ENCODE results near the gene NCAPG2.

The NCAPG2 gene

GRCh38 chr7:158732494-158733219, 28.1 kb upstream of the NCAPG2 start:
- DNase-seq, result no peak

GRCh38 chr7:158731761-158732160, 27.2 kb upstream of the NCAPG2 start:
- DNase-seq, result no peak

GRCh38 chr7:158730383-158731346, 26.1 kb upstream of the NCAPG2 start:
- no peak for DNase-seq

- DNase-seq, result no peak
Measured at GRCh38 chr7:158729646-158730382, 25.2 kb upstream of the NCAPG2 start.

- no peak for DNase-seq
Measured at GRCh38 chr7:158728911-158729645, 24.5 kb upstream of the NCAPG2 start.

GRCh38 chr7:158727690-158728089, 23.1 kb upstream of the NCAPG2 start:
- DNase-seq, result no peak

- DNase-seq, result no peak
Measured at GRCh38 chr7:158726277-158726807, 21.7 kb upstream of the NCAPG2 start.

GRCh38 chr7:158725506-158725800, 20.8 kb upstream of the NCAPG2 start:
- no peak for DNase-seq

GRCh38 chr7:158724658-158725505, 20.3 kb upstream of the NCAPG2 start:
- no peak for DNase-seq

- no peak for DNase-seq
Measured at GRCh38 chr7:158723714-158724385, 19.2 kb upstream of the NCAPG2 start.

- no peak for DNase-seq
Measured at GRCh38 chr7:158723266-158723665, 18.7 kb upstream of the NCAPG2 start.

GRCh38 chr7:158722574-158723237, 18.1 kb upstream of the NCAPG2 start:
- no peak for DNase-seq

GRCh38 chr7:158720112-158720511, 15.5 kb upstream of the NCAPG2 start:
- no peak for DNase-seq

GRCh38 chr7:158716802-158717201, 12.2 kb upstream of the NCAPG2 start:
- no peak for DNase-seq

GRCh38 chr7:158710651-158711102, 6.1 kb upstream of the NCAPG2 start:
- DNase-seq, result peak; percentile 30 to 70

- no peak for DNase-seq
Measured at GRCh38 chr7:158707610-158708009, 3.0 kb upstream of the NCAPG2 start.

- DNase-seq, result no peak
Measured at GRCh38 chr7:158706710-158707590, 2.3 kb upstream of the NCAPG2 start.

GRCh38 chr7:158706273-158706704, 1.7 kb upstream of the NCAPG2 start:
- DNase-seq, result no peak

- DNase-seq, result no peak
Measured at GRCh38 chr7:158705234-158705850, 738 bp upstream of the NCAPG2 start.

All from CD4-positive, alpha-beta T cell treated with Interleukin-4 for 1 hour (primary cell).